Sigmoid colon (tissue), 7 donors: ENCODE data around the gene LHPP. TPM values are rescaled to one million over a fixed set of nuclear protein-coding genes. Genes with fewer than 3 reads are reported as not detected.

Experiments used
- DNase-seq: peaks from one replicate; pipeline ENCODE4 v3.0.0-alpha.2; 2019
- H3K27ac ChIP-seq, 4 donors: fragments of 200-600 bp; sonication (generic); one replicate each; pipeline ENCODE4 v1.5.1; 2016 to 2019; ENCODE audit warnings: mild to moderate bottlenecking in 1 of 4
- H3K27me3 ChIP-seq, 3 donors: fragments of 200-600 bp; sonication (generic); one replicate each; pipeline ENCODE4 v1.5.1; 2019; ENCODE audit warnings: mild to moderate bottlenecking in 1 of 3
- H3K36me3 ChIP-seq, 4 donors: fragments of 200-600 bp; sonication (generic); one replicate each; pipeline ENCODE4 v1.5.1; 2016 to 2019
- H3K4me1 ChIP-seq, 4 donors: fragments of 200-600 bp; sonication (generic); one replicate each; pipeline ENCODE4 v1.5.1; 2017 to 2019
- H3K4me3 ChIP-seq, 4 donors: fragments of 200-600 bp; sonication (generic); one replicate each; pipeline ENCODE4 v1.5.1; 2017 to 2019; ENCODE audit warnings: mild to moderate bottlenecking in 2 of 4, moderate library complexity in 1 of 4
- H3K9me3 ChIP-seq, 4 donors: fragments of 200-600 bp in 3 of 4; sonication (generic) in 3 of 4; one replicate each; pipeline versions ENCODE4 v1.5.1 to v1.6.1; 2013 to 2019
- CTCF ChIP-seq, 4 experiments: fragments of 450-650 bp in 3 of 4; fragments of 200-600 bp in 1 of 4; IDR thresholded peaks; one replicate each; pipeline ENCODE4 v1.5.1; 2016 to 2019; ENCODE audit warnings: antibody characterized with exemption in 4 of 4, mild to moderate bottlenecking in 3 of 4, moderate library complexity in 2 of 4
- EP300 ChIP-seq, 4 donors: sonication (generic); formaldehyde crosslinking; IDR thresholded peaks; one replicate each; pipeline ENCODE4 v1.6.1; 2017; ENCODE audit warnings: antibody characterized with exemption in 4 of 4
- POLR2A ChIP-seq, 2 donors: fragments of 450-650 bp; IDR thresholded peaks; one replicate each; pipeline ENCODE4 v1.6.1; 2016; ENCODE audit warnings: antibody characterized with exemption in 2 of 2, mild to moderate bottlenecking in 2 of 2, moderate library complexity in 2 of 2
- POLR2AphosphoS5 ChIP-seq, 4 donors: sonication (generic); formaldehyde crosslinking; IDR thresholded peaks; one replicate each; pipeline ENCODE4 v1.6.1; 2017; ENCODE audit warnings: antibody characterized with exemption in 4 of 4
- WGBS, 2 donors: extraction: QIAGEN DNeasy Blood & Tissue Kit; methylation state at CpG; one replicate each; pipeline ENCODE4 v1.1.7; 2013; 5-methylcytosine and 5-hydroxymethylcytosine counted together
- intact Hi-C: fragments of 100-400 bp; cut with DNase I; formaldehyde crosslinking; loops from one replicate; pipeline ENCODE4 v1.15.1; 2023
- polyA plus RNA-seq, 3 donors: library from polyadenylated mRNA; stranded (reverse); fragments of 200-250 nt; gene quantifications; one replicate each; pipeline ENCODE4 v1.2.3, GENCODE V29; 2013
- total RNA-seq, 4 donors: library from RNA; depleted of rRNA; stranded (reverse); fragments of >200 nt; gene quantifications; one replicate each; pipeline ENCODE4 v1.1.0, GENCODE V29; 2016
- donor health status: healthy with polysubstance abuse.
- donor health status: Bipolar disorder and iron deficiency.
- donor health status: healthy.

LHPP gene
- total and polyA plus RNA-seq, 7 donors: 17.1 to 35.7 (median 20.6) TPM

GRCh38 chr10:124494046-124494807, 32.6 kb downstream of the LHPP start:
- TF ChIP-seq EP300 (IDR thresholded peaks at IDR 0.05): no peak
- H3K4me3 ChIP-seq: no peak overlapping the region
- no peaks in the 10 kb centered on the region for H3K4me1 ChIP-seq
- 58 to 82% methylated on average over 16 of the region's 16 CpGs for WGBS, 2 donors
- H3K27ac ChIP-seq: no peak overlapping the region
- DNase-seq: no peak
- no peaks in the 10 kb centered on the region for H3K9me3 ChIP-seq
- H3K27me3 ChIP-seq: no peaks in the 10 kb centered on the region
- peaks cover 0 to 13% (median 0%) of the 10 kb centered on the region in 4 donors for H3K36me3 ChIP-seq
- intact Hi-C loops: no loop called here

GRCh38 chr10:124495162-124495561, 33.5 kb downstream of the LHPP start:
- WGBS, 2 donors: 79 to 90% methylated on average over 7 of the region's 7 CpGs
- Histone ChIP-seq H3K27ac (no peak overlapping the region), H3K27me3 (no peaks in the 10 kb centered on the region), H3K36me3 (peaks cover 0 to 20% (median 0%) of the 10 kb centered on the region in 4 donors), H3K9me3 (no peaks in the 10 kb centered on the region), H3K4me1 (no peaks in the 10 kb centered on the region), H3K4me3 (no peak overlapping the region)
- TF ChIP-seq CTCF (IDR thresholded peaks at IDR 0.05) (no peak), EP300 (IDR thresholded peaks at IDR 0.05) (no peak), POLR2AphosphoS5 (IDR thresholded peaks at IDR 0.05) (no peak), POLR2A (IDR thresholded peaks at IDR 0.05) (no peak)
- DNase-seq: peak; percentile 41
- intact Hi-C loops: no loop called here

GRCh38 chr10:124495725-124496124, 34.1 kb downstream of the LHPP start:
- 92 to 99% methylated on average over 11 of the region's 11 CpGs for WGBS, 2 donors
- peaks cover 0 to 25% (median 2%) of the 10 kb centered on the region in 4 donors for H3K36me3 ChIP-seq
- H3K4me1 ChIP-seq: no peaks in the 10 kb centered on the region
- no peak for TF ChIP-seq POLR2A (IDR thresholded peaks at IDR 0.05)
- TF ChIP-seq EP300 (IDR thresholded peaks at IDR 0.05): no peak
- no peak for TF ChIP-seq POLR2AphosphoS5 (IDR thresholded peaks at IDR 0.05)
- TF ChIP-seq CTCF (IDR thresholded peaks at IDR 0.05): no peak
- no peaks in the 10 kb centered on the region for H3K27me3 ChIP-seq
- intact Hi-C loops: no loop called here
- peak; percentile 25 for DNase-seq
- H3K4me3 ChIP-seq: no peak overlapping the region
- H3K9me3 ChIP-seq: no peaks in the 10 kb centered on the region
- no peak overlapping the region for H3K27ac ChIP-seq

- WGBS, 2 donors: 94 to 95% methylated on average over 14 of the region's 14 CpGs
- intact Hi-C loops: no loop called here
- H3K4me1 ChIP-seq: no peaks in the 10 kb centered on the region
- H3K27me3 ChIP-seq: no peaks in the 10 kb centered on the region
- peak; percentile 47 for DNase-seq
- no peak overlapping the region for H3K27ac ChIP-seq
- TF ChIP-seq POLR2A (IDR thresholded peaks at IDR 0.05): no peak
- TF ChIP-seq CTCF (IDR thresholded peaks at IDR 0.05): no peak
- TF ChIP-seq EP300 (IDR thresholded peaks at IDR 0.05): no peak
- TF ChIP-seq POLR2AphosphoS5 (IDR thresholded peaks at IDR 0.05): no peak
- H3K36me3 ChIP-seq: peaks cover 0 to 30% (median 3%) of the 10 kb centered on the region in 4 donors
- no peaks in the 10 kb centered on the region for H3K9me3 ChIP-seq
- H3K4me3 ChIP-seq: no peak overlapping the region
Observed at GRCh38 chr10:124496150-124496549, 34.5 kb downstream of the LHPP start.

- 95 to 96% methylated on average over 24 of the region's 24 CpGs for WGBS, 2 donors
- Histone ChIP-seq H3K4me1 (no peaks in the 10 kb centered on the region), H3K4me3 (no peak overlapping the region), H3K36me3 (peaks cover 0 to 31% (median 3%) of the 10 kb centered on the region in 4 donors), H3K27ac (no peak overlapping the region), H3K27me3 (no peaks in the 10 kb centered on the region), H3K9me3 (no peaks in the 10 kb centered on the region)
- DNase-seq: peak; percentile 53
- intact Hi-C loops: no loop called here
- TF ChIP-seq POLR2AphosphoS5 (IDR thresholded peaks at IDR 0.05): no peak
- no peak for TF ChIP-seq CTCF (IDR thresholded peaks at IDR 0.05)
- TF ChIP-seq EP300 (IDR thresholded peaks at IDR 0.05): no peak
- no peak for TF ChIP-seq POLR2A (IDR thresholded peaks at IDR 0.05)
Observed at GRCh38 chr10:124496620-124497019, 35.0 kb downstream of the LHPP start.
